NB4 (cell line): Measurements from ENCODE around the gene RMDN3.

ENCODE experiments used
- CTCF ChIP-seq: IDR thresholded peaks from one replicate; pipeline ENCODE4 v1.5.1; 2012; ENCODE audit warnings: low read depth, low read length
- TF ChIP-seq, protein P1 (sequence below): IDR thresholded peaks from 2 replicates; pipeline ENCODE4 v1.6.1; 2011; ENCODE audit warnings: low read depth, low read length

DNA sequence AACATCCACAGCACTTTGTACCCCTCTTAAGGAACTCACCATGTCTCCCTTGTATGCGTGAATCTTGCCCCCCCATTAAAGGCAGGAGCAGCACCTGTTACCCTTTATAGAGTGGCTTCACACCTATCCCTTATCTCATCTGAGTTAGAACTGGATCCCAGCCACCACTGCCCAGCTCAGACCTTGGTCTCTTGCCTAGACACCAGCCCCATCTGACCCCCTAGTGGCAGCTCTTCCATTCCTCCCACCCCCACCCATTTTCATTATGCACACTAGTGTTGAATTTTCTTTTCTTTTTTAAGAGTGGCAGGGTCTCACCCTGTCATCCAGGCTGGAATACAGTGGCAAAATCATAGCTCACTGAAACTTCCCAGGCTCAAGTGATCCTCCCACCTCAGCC, 48.6 kb upstream of the RMDN3 start:
- TF ChIP-seq, protein P1, sequence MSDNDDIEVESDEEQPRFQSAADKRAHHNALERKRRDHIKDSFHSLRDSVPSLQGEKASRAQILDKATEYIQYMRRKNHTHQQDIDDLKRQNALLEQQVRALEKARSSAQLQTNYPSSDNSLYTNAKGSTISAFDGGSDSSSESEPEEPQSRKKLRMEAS = no peak
- no peak for TF ChIP-seq CTCF
